Neural cell (in vitro differentiated cells): ENCODE measurements around the gene GPR27. TPM values are rescaled to one million over a fixed set of nuclear protein-coding genes. Genes with fewer than 3 reads are reported as not detected.

Experiments
- H2AFZ ChIP-seq: fragments of 200-600, 300-800 bp; sonication (generic), shearing (Covaris generic); 2 replicates; pipeline ENCODE4 v1.6.0; 2014; ENCODE audit warnings: low read depth, mild to moderate bottlenecking, antibody characterized with exemption, low read length, moderate library complexity
- H3F3A ChIP-seq: fragments of 200-600 bp; shearing (Covaris generic); 2 replicates; pipeline ENCODE4 v1.6.1; 2016; ENCODE audit warnings: mild to moderate bottlenecking, moderate library complexity, mixed read lengths, antibody characterized with exemption, low read length; ENCODE audit not compliant: insufficient read depth, poor library complexity, severe bottlenecking
- H3K27ac ChIP-seq: fragments of 200-600, 300-800 bp; sonication (generic), shearing (Covaris generic); 2 replicates; pipeline ENCODE4 v1.5.1; 2014; ENCODE audit warnings: mild to moderate bottlenecking, low read length, moderate library complexity
- H3K27me3 ChIP-seq: fragments of 300-800, 200-600 bp; sonication (generic), shearing (Covaris generic); 2 replicates; pipeline ENCODE4 v1.6.0; 2014; ENCODE audit warnings: mild to moderate bottlenecking, low read depth, low read length, moderate library complexity; ENCODE audit not compliant: insufficient read depth
- H3K36me3 ChIP-seq: fragments of 300-800, 200-600 bp; sonication (generic), shearing (Covaris generic); 2 replicates; pipeline ENCODE4 v1.5.1; 2014; ENCODE audit warnings: mild to moderate bottlenecking, antibody characterized with exemption, low read length, moderate library complexity; ENCODE audit not compliant: insufficient read depth
- H3K4me2 ChIP-seq: fragments of 300-800, 200-600 bp; sonication (generic), shearing (Covaris generic); 2 replicates; pipeline ENCODE4 v1.6.0; 2014; ENCODE audit warnings: mild to moderate bottlenecking, low read length
- H3K4me3 ChIP-seq: fragments of 300-800, 200-600 bp; sonication (generic), shearing (Covaris generic); 2 replicates; pipeline ENCODE4 v1.5.1; 2014; ENCODE audit warnings: mild to moderate bottlenecking, low read length, moderate library complexity
- H3K79me2 ChIP-seq: fragments of 200-600 bp; shearing (Covaris generic); replicated peaks from 2 replicates; pipeline ENCODE4 v1.6.0; 2014; ENCODE audit warnings: mild to moderate bottlenecking, low read length, moderate library complexity; ENCODE audit not compliant: insufficient read depth
- H3K9ac ChIP-seq: fragments of 300-800, 200-600 bp; sonication (generic), shearing (Covaris generic); 2 replicates; pipeline ENCODE4 v1.6.1; 2016; ENCODE audit warnings: mild to moderate bottlenecking, low read length, mixed read lengths
- H3K9me2 ChIP-seq: fragments of 200-600 bp; shearing (Covaris generic); 2 replicates; pipeline ENCODE4 v1.6.1; 2016; ENCODE audit warnings: mild to moderate bottlenecking, low read length, mixed read lengths; ENCODE audit not compliant: insufficient read depth
- H3K9me3 ChIP-seq: fragments of 200-600, 300-800 bp; sonication (generic), shearing (Covaris generic); 2 replicates; pipeline ENCODE4 v1.6.1; 2016; ENCODE audit warnings: mild to moderate bottlenecking, mixed run types, low read length, moderate library complexity, mixed read lengths
- H4K20me1 ChIP-seq: fragments of 200-600 bp; shearing (Covaris generic); 2 replicates; pipeline ENCODE4 v1.6.1; 2016; ENCODE audit warnings: mild to moderate bottlenecking, mixed run types; ENCODE audit not compliant: insufficient read depth
- EP300 ChIP-seq: fragments of 450-650 bp; conservative IDR thresholded peaks from 2 replicates; pipeline ENCODE4 v1.6.1; 2014; ENCODE audit warnings: antibody characterized with exemption, mild to moderate bottlenecking, moderate library complexity; ENCODE audit not compliant: poor library complexity, severe bottlenecking
- EZH2 ChIP-seq: fragments of 200-600, 300-800 bp; shearing (Covaris generic), sonication (generic); IDR thresholded peaks from 2 replicates; pipeline ENCODE4 v1.6.1; 2014; ENCODE audit warnings: antibody characterized with exemption, low read length, borderline replicate concordance, mild to moderate bottlenecking; ENCODE audit not compliant: insufficient read depth, poor library complexity, severe bottlenecking
- MXI1 ChIP-seq: fragments of 450-650 bp; conservative IDR thresholded peaks from 2 replicates; pipeline ENCODE4 v1.6.1; 2014; ENCODE audit warnings: antibody characterized with exemption, mild to moderate bottlenecking; ENCODE audit not compliant: poor library complexity, severe bottlenecking
- POLR2AphosphoS5 ChIP-seq: IDR thresholded peaks from 2 replicates; pipeline ENCODE4 v1.6.1; 2012
- RAD21 ChIP-seq: fragments of 450-650 bp; conservative IDR thresholded peaks from 2 replicates; pipeline ENCODE4 v1.6.1; 2014; ENCODE audit warnings: antibody characterized with exemption, mild to moderate bottlenecking, moderate library complexity
- REST ChIP-seq: IDR thresholded peaks from 2 replicates; pipeline ENCODE4 v1.6.1; 2012; ENCODE audit warnings: borderline replicate concordance
- SMC3 ChIP-seq: fragments of 450-650 bp; conservative IDR thresholded peaks from 2 replicates; pipeline ENCODE4 v1.6.1; 2014; ENCODE audit warnings: antibody characterized with exemption, mild to moderate bottlenecking, moderate library complexity; ENCODE audit not compliant: poor library complexity
- TAF1 ChIP-seq: IDR thresholded peaks from 2 replicates; pipeline ENCODE4 v1.6.1; 2012; ENCODE audit warnings: low read depth
- polyA plus RNA-seq: library from polyadenylated mRNA; depleted of rRNA; stranded (reverse); fragments of >200 nt; gene quantifications from 2 replicates; pipeline ENCODE4 v1.2.3, GENCODE V29; 2014
- TF ChIP-seq, protein P1 (sequence below): fragments of 450-650 bp; IDR thresholded peaks from 2 replicates; pipeline ENCODE4 v1.5.1; 2014; ENCODE audit warnings: antibody characterized with exemption, mild to moderate bottlenecking, moderate library complexity; ENCODE audit not compliant: poor library complexity, severe bottlenecking

The GPR27 gene
- polyA plus RNA-seq, 1 donor from 2014 or later: 69.4 TPM

GRCh38 chr3:71705681-71706080 lies 48.0 kb upstream of the GPR27 start:
- H3K9ac ChIP-seq: no peak overlapping the region
- no peak overlapping the region for H3K4me2 ChIP-seq
- no peaks in the 10 kb centered on the region for H3K79me2 ChIP-seq
- H3F3A ChIP-seq: no peaks in the 10 kb centered on the region
- H3K36me3 ChIP-seq: no peaks in the 10 kb centered on the region
- H4K20me1 ChIP-seq: no peaks in the 10 kb centered on the region
- no peaks in the 10 kb centered on the region for H3K9me3 ChIP-seq
- no peak overlapping the region for H2AFZ ChIP-seq
- no peaks in the 10 kb centered on the region for H3K27me3 ChIP-seq
- H3K9me2 ChIP-seq: no peaks in the 10 kb centered on the region
- no peak overlapping the region for H3K4me3 ChIP-seq
- H3K27ac ChIP-seq: no peak overlapping the region
- TF ChIP-seq SMC3 (no peak), EZH2 (no peak), EP300 (no peak), TAF1 (no peak), REST (no peak), POLR2AphosphoS5 (no peak), RAD21 (no peak), MXI1 (no peak)
- TF ChIP-seq, protein P1, sequence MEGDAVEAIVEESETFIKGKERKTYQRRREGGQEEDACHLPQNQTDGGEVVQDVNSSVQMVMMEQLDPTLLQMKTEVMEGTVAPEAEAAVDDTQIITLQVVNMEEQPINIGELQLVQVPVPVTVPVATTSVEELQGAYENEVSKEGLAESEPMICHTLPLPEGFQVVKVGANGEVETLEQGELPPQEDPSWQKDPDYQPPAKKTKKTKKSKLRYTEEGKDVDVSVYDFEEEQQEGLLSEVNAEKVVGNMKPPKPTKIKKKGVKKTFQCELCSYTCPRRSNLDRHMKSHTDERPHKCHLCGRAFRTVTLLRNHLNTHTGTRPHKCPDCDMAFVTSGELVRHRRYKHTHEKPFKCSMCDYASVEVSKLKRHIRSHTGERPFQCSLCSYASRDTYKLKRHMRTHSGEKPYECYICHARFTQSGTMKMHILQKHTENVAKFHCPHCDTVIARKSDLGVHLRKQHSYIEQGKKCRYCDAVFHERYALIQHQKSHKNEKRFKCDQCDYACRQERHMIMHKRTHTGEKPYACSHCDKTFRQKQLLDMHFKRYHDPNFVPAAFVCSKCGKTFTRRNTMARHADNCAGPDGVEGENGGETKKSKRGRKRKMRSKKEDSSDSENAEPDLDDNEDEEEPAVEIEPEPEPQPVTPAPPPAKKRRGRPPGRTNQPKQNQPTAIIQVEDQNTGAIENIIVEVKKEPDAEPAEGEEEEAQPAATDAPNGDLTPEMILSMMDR: no peak

GRCh38 chr3:71707595-71707994 lies 46.1 kb upstream of the GPR27 start:
- Histone ChIP-seq H3K4me3 (no peak overlapping the region), H4K20me1 (no peaks in the 10 kb centered on the region)

More at GRCh38 chr3:71707595-71707994, 46.1 kb upstream of the GPR27 start:
- no peaks in the 10 kb centered on the region for H3F3A ChIP-seq
- no peak overlapping the region for H3K4me2 ChIP-seq
- no peak overlapping the region for H3K9ac ChIP-seq
- TF ChIP-seq EZH2: no peak
- no peak for TF ChIP-seq TAF1
- no peak for TF ChIP-seq RAD21
- no peak for TF ChIP-seq POLR2AphosphoS5
- TF ChIP-seq EP300: no peak
- no peak for TF ChIP-seq REST
- TF ChIP-seq, protein P1: no peak
- TF ChIP-seq SMC3: no peak
- no peak for TF ChIP-seq MXI1
- no peak overlapping the region for H2AFZ ChIP-seq
- no peaks in the 10 kb centered on the region for H3K36me3 ChIP-seq
- H3K9me3 ChIP-seq: no peaks in the 10 kb centered on the region
- no peaks in the 10 kb centered on the region for H3K27me3 ChIP-seq
- H3K79me2 ChIP-seq: no peaks in the 10 kb centered on the region
- no peaks in the 10 kb centered on the region for H3K9me2 ChIP-seq
- no peak overlapping the region for H3K27ac ChIP-seq
